Neural progenitor cell (in vitro differentiated cells): ENCODE measurements around the gene C3orf33. TPM values are rescaled to one million over a fixed set of nuclear protein-coding genes. Genes with fewer than 3 reads are reported as not detected.

Source experiments
- DNase-seq: peaks from one replicate; pipeline ENCODE4 v3.0.0-alpha.2; 2016; ENCODE audit warnings: low spot score
- H2AFZ ChIP-seq: fragments of 200-600 bp; sonication (generic); replicated peaks from 2 replicates; pipeline ENCODE4 v1.6.1; 2016; ENCODE audit warnings: antibody characterized with exemption
- H3F3A ChIP-seq: fragments of 200-600 bp; sonication (generic); 2 replicates; pipeline ENCODE4 v1.6.1; 2016; ENCODE audit warnings: antibody characterized with exemption, low read depth
- H3K27ac ChIP-seq: fragments of 200-600 bp; sonication (generic); 2 replicates; pipeline ENCODE4 v1.5.1; 2016; ENCODE audit warnings: mild to moderate bottlenecking
- H3K27me3 ChIP-seq: fragments of 200-600 bp; sonication (generic); 2 replicates; pipeline ENCODE4 v1.6.1; 2016; ENCODE audit warnings: mild to moderate bottlenecking, moderate library complexity
- H3K36me3 ChIP-seq: fragments of 200-600 bp; sonication (generic); 2 replicates; pipeline ENCODE4 v1.5.1; 2016
- H3K4me1 ChIP-seq: fragments of 200-600 bp; sonication (generic); 2 replicates; pipeline ENCODE4 v1.6.1; 2016; ENCODE audit warnings: mixed run types
- H3K4me2 ChIP-seq: fragments of 200-600 bp; sonication (generic); 2 replicates; pipeline ENCODE4 v1.6.1; 2016
- H3K4me3 ChIP-seq: fragments of 200-600 bp; sonication (generic); 2 replicates; pipeline ENCODE4 v1.5.1; 2016
- H3K79me2 ChIP-seq: fragments of 200-600 bp; sonication (generic); 2 replicates; pipeline ENCODE4 v1.6.1; 2016; ENCODE audit warnings: low read depth
- H3K9ac ChIP-seq: fragments of 200-600 bp; sonication (generic); 2 replicates; pipeline ENCODE4 v1.6.1; 2016
- H3K9me3 ChIP-seq: fragments of 200-600 bp; sonication (generic); 2 replicates; pipeline ENCODE4 v1.5.1; 2016; ENCODE audit warnings: low read depth
- H4K20me1 ChIP-seq: fragments of 200-600 bp; sonication (generic); 2 replicates; pipeline ENCODE4 v1.6.1; 2016; ENCODE audit warnings: low read depth
- H3K27ac Mint-ChIP-seq: 3 replicates; pipeline ENCODE4 v1.8.0; 2021; ENCODE audit warnings: mixed read lengths
- H3K27me3 Mint-ChIP-seq: 2 replicates; pipeline ENCODE4 v1.8.0; 2022; ENCODE audit warnings: low read depth, mild to moderate bottlenecking, inconsistent platforms, moderate library complexity, mixed read lengths; ENCODE audit not compliant: insufficient read depth
- H3K36me3 Mint-ChIP-seq: 3 replicates; pipeline ENCODE4 v1.8.0; 2021; ENCODE audit warnings: mixed read lengths
- H3K4me1 Mint-ChIP-seq: 3 replicates; pipeline ENCODE4 v1.8.0; 2021; ENCODE audit warnings: mixed read lengths
- H3K4me3 Mint-ChIP-seq: 3 replicates; pipeline ENCODE4 v1.8.0; 2021; ENCODE audit warnings: mild to moderate bottlenecking, moderate library complexity, mixed read lengths
- H3K9me3 Mint-ChIP-seq: 3 replicates; pipeline ENCODE4 v1.8.0; 2020; ENCODE audit warnings: mixed read lengths
- CTCF ChIP-seq: fragments of 200-600 bp; sonication (generic); IDR thresholded peaks from 2 replicates; pipeline ENCODE4 v1.5.1; 2017; ENCODE audit warnings: antibody characterized with exemption, mild to moderate bottlenecking
- EZH2 ChIP-seq: fragments of 200-600 bp; sonication (generic); IDR thresholded peaks from 2 replicates; pipeline ENCODE4 v1.6.1; 2017; ENCODE audit warnings: antibody characterized with exemption, mild to moderate bottlenecking, moderate library complexity
- EZH2phosphoT487 ChIP-seq: fragments of 200-600 bp; sonication (generic); IDR thresholded peaks from 2 replicates; pipeline ENCODE4 v1.6.1; 2017; ENCODE audit warnings: antibody characterized with exemption
- total RNA-seq: library from RNA; depleted of rRNA; stranded (reverse); fragments of >200 nt; gene quantifications from 2 replicates; pipeline ENCODE4 v1.2.3, GENCODE V29; 2015; ENCODE audit warnings: low replicate concordance

The C3orf33 gene
- total RNA-seq, 1 donor from 2014 or later = 13.5 TPM

- DNase-seq = no peak
- no peaks in the 10 kb centered on the region for H3K79me2 ChIP-seq
- H3K9ac ChIP-seq = no peak overlapping the region
- Mint-ChIP-seq H3K36me3 (peaks cover 21% of the 10 kb centered on the region), H3K9me3 (peaks cover 2% of the 10 kb centered on the region), H3K27me3 (no peaks in the 10 kb centered on the region), H3K4me3 (no peak overlapping the region), H3K27ac (no peak overlapping the region), H3K4me1 (no peaks in the 10 kb centered on the region)
- TF ChIP-seq CTCF (no peak), EZH2phosphoT487 (no peak), EZH2 (no peak)
- no peak overlapping the region for H3K4me2 ChIP-seq
- H3K9me3 ChIP-seq = no peaks in the 10 kb centered on the region
- H3F3A ChIP-seq = no peaks in the 10 kb centered on the region
- no peaks in the 10 kb centered on the region for H3K36me3 ChIP-seq
- no peak overlapping the region for H3K4me3 ChIP-seq
- H3K27me3 ChIP-seq = no peaks in the 10 kb centered on the region
- H3K27ac ChIP-seq = no peak overlapping the region
- H4K20me1 ChIP-seq = no peaks in the 10 kb centered on the region
- H2AFZ ChIP-seq = no peak overlapping the region
- no peaks in the 10 kb centered on the region for H3K4me1 ChIP-seq
Measured at GRCh38 chr3:155771126-155771525, 35.0 kb downstream of the C3orf33 start.

DNA sequence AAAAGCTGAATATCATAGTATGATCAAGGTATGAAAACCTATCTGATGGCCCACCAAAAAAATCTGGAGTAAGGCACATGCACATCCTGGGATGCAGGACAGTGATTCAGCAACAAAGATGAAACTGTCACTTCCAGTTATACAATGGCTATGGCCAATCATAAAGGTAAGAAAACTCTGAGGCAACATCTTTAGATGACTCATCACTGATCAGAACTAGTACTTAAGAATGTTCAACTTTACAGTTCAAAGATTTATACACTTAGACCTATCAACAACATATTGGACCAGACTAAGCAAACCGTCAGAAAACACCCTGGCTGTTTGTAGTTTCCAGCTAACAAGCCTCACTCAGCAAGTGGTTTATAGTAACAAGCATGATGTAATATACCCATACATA is 39.9 kb downstream of the C3orf33 start:
- H3K36me3 ChIP-seq = peaks cover 5% of the 10 kb centered on the region
- H2AFZ ChIP-seq = no peak overlapping the region
- H3K4me2 ChIP-seq = no peak overlapping the region
- no peak for DNase-seq
- Mint-ChIP-seq H3K9me3 (peaks cover 2% of the 10 kb centered on the region), H3K4me3 (no peak overlapping the region), H3K36me3 (peaks cover 14% of the 10 kb centered on the region), H3K27ac (no peak overlapping the region), H3K4me1 (no peaks in the 10 kb centered on the region), H3K27me3 (no peaks in the 10 kb centered on the region)
- no peak overlapping the region for H3K4me3 ChIP-seq
- TF ChIP-seq EZH2 = no peak
- TF ChIP-seq EZH2phosphoT487 = no peak
- TF ChIP-seq CTCF = no peak
- no peaks in the 10 kb centered on the region for H3F3A ChIP-seq
- H3K79me2 ChIP-seq = no peaks in the 10 kb centered on the region
- H3K9ac ChIP-seq = no peak overlapping the region
- H3K27ac ChIP-seq = no peak overlapping the region
- no peaks in the 10 kb centered on the region for H3K4me1 ChIP-seq
- H4K20me1 ChIP-seq = no peaks in the 10 kb centered on the region
- no peaks in the 10 kb centered on the region for H3K9me3 ChIP-seq
- H3K27me3 ChIP-seq = no peaks in the 10 kb centered on the region

DNA sequence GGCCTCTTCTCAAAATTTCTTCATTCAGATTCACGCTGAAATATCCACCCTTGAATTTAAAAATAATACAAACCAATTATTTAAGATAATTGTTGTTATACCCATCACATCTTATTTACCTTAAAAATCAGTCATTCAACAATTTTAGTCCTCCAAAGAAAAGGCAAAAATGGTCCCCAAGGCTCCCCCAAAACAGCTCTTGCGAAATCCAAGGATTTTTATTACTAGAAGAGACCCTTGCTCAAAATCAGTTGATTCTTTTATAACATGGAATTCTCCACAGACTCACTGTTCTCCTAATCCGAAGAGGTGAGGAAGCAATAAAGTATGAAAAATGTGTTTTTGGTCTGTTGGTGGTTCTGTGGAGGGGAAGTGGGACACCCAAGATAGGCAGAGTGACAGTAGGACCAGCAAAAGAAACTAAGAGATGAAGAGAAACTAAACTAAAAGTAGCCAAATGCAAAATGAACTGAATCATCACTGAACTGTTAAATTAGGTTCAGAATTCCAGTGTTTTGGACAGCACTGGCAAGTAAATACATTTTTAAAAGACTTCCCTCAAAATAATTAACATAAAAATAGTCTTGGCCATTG is 42.1 kb downstream of the C3orf33 start:
- Mint-ChIP-seq H3K27me3 (no peaks in the 10 kb centered on the region), H3K27ac (no peak overlapping the region)

GRCh38 chr3:155760653-155761052 is 45.4 kb downstream of the C3orf33 start:
- TF ChIP-seq CTCF (no peak), EZH2 (no peak), EZH2phosphoT487 (no peak)
- Mint-ChIP-seq H3K27me3 (no peaks in the 10 kb centered on the region), H3K4me3 (no peak overlapping the region), H3K36me3 (no peaks in the 10 kb centered on the region), H3K27ac (peak overlapping the region; percentile 19), H3K4me1 (no peaks in the 10 kb centered on the region), H3K9me3 (no peaks in the 10 kb centered on the region)
- Histone ChIP-seq H2AFZ (no peak overlapping the region), H3K27ac (no peak overlapping the region), H4K20me1 (no peaks in the 10 kb centered on the region), H3K4me3 (no peak overlapping the region), H3K27me3 (no peaks in the 10 kb centered on the region), H3K36me3 (peaks cover 5% of the 10 kb centered on the region), H3K4me2 (no peak overlapping the region), H3F3A (no peaks in the 10 kb centered on the region), H3K79me2 (no peaks in the 10 kb centered on the region), H3K9me3 (no peaks in the 10 kb centered on the region), H3K4me1 (no peaks in the 10 kb centered on the region), H3K9ac (no peak overlapping the region)
- no peak for DNase-seq

More for the DNA sequence above, 42.1 kb downstream of the C3orf33 start:
- Mint-ChIP-seq H3K36me3 (no peaks in the 10 kb centered on the region), H3K4me1 (no peaks in the 10 kb centered on the region), H3K9me3 (no peaks in the 10 kb centered on the region), H3K4me3 (no peak overlapping the region)
- H2AFZ ChIP-seq = no peak overlapping the region
- peaks cover 5% of the 10 kb centered on the region for H3K36me3 ChIP-seq
- H3K4me2 ChIP-seq = no peak overlapping the region
- no peak overlapping the region for H3K4me3 ChIP-seq
- no peaks in the 10 kb centered on the region for H3K4me1 ChIP-seq
- no peak for TF ChIP-seq EZH2
- H3K27me3 ChIP-seq = no peaks in the 10 kb centered on the region
- no peak overlapping the region for H3K27ac ChIP-seq
- H3F3A ChIP-seq = no peaks in the 10 kb centered on the region
- H3K79me2 ChIP-seq = no peaks in the 10 kb centered on the region
- no peaks in the 10 kb centered on the region for H4K20me1 ChIP-seq
- no peak for DNase-seq
- H3K9me3 ChIP-seq = no peaks in the 10 kb centered on the region
- H3K9ac ChIP-seq = no peak overlapping the region
